ENCODE results near the gene FUCA1.

GRCh38 chr1:23895082-23895481 is 27.0 kb upstream of the FUCA1 start:
- TF ChIP-seq CTCF (IDR thresholded peaks at IDR 0.05), result no peak
- TF ChIP-seq POLR2A (IDR thresholded peaks at IDR 0.05), result no peak
